ENCODE results near the gene RPTOR. TPM values are rescaled to one million over a fixed set of nuclear protein-coding genes. Genes with fewer than 3 reads are reported as not detected.
"Not testable (repeated sequence)": the region's sequence is repeated elsewhere in the genome, so short reads cannot be mapped to it uniquely, and the experiment has no call there.

Gene RPTOR
- total RNA-seq, 1 experiment from 2014 or later = 58.0 TPM

DNA sequence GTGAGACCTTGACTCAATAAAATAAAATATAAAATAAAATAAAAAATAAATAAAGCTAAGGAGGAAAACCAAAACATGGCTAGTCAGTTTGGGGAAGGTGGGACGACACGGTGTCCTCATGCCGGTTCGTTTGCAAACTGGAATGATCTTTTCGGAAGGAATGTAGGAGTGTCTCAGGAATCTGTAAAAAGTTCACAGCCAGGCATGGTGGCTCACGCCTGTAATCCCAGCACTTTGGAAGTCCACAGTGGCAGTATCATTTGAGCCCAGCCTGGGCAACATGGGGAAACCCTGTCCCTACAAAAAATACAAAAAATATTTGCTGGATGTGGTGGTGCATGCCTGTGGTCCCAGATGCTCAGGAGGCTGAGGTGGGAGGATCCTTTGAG lies 14.7 kb upstream of the RPTOR start:
- H3K27me3 ChIP-seq (ENCODE audit: control insufficient read depth, insufficient read depth, low read length) = no peaks in the 10 kb centered on the region
- no TSS peak for BruUV-seq (replicated peaks)
- no peaks in the 10 kb centered on the region for H3K36me3 ChIP-seq (ENCODE audit: control insufficient read depth, insufficient read depth, low read length)
- ATAC-seq (no peak), DNase-seq (ENCODE audit: low read depth, low spot score) (no peak)
- in situ Hi-C loops (cut with HindIII; ENCODE audit: low pct_unique_long_range_greater_than_20kb, low sequenced_read_pairs) = no loop called here
- H3K4me1 ChIP-seq (ENCODE audit: control insufficient read depth, insufficient read depth, low read length) = no peaks in the 10 kb centered on the region
- intact Hi-C loops (cut with micrococcal nuclease; ENCODE audit: unreplicated experiment) = no loop called here
- ChIA-PET CTCF (no interaction called here), POLR2A (no interaction called here)
- TF ChIP-seq, protein P1, sequence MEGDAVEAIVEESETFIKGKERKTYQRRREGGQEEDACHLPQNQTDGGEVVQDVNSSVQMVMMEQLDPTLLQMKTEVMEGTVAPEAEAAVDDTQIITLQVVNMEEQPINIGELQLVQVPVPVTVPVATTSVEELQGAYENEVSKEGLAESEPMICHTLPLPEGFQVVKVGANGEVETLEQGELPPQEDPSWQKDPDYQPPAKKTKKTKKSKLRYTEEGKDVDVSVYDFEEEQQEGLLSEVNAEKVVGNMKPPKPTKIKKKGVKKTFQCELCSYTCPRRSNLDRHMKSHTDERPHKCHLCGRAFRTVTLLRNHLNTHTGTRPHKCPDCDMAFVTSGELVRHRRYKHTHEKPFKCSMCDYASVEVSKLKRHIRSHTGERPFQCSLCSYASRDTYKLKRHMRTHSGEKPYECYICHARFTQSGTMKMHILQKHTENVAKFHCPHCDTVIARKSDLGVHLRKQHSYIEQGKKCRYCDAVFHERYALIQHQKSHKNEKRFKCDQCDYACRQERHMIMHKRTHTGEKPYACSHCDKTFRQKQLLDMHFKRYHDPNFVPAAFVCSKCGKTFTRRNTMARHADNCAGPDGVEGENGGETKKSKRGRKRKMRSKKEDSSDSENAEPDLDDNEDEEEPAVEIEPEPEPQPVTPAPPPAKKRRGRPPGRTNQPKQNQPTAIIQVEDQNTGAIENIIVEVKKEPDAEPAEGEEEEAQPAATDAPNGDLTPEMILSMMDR (IDR thresholded peaks at IDR 0.05) = no peak
- no peak for TF ChIP-seq SIN3A (IDR thresholded peaks at IDR 0.05; ENCODE audit: borderline replicate concordance, insufficient read depth, low read depth, low read length)
- no peak for TF ChIP-seq TCF7L2 (IDR thresholded peaks at IDR 0.05; ENCODE audit: low read depth, low read length)
- TF ChIP-seq, protein P2, sequence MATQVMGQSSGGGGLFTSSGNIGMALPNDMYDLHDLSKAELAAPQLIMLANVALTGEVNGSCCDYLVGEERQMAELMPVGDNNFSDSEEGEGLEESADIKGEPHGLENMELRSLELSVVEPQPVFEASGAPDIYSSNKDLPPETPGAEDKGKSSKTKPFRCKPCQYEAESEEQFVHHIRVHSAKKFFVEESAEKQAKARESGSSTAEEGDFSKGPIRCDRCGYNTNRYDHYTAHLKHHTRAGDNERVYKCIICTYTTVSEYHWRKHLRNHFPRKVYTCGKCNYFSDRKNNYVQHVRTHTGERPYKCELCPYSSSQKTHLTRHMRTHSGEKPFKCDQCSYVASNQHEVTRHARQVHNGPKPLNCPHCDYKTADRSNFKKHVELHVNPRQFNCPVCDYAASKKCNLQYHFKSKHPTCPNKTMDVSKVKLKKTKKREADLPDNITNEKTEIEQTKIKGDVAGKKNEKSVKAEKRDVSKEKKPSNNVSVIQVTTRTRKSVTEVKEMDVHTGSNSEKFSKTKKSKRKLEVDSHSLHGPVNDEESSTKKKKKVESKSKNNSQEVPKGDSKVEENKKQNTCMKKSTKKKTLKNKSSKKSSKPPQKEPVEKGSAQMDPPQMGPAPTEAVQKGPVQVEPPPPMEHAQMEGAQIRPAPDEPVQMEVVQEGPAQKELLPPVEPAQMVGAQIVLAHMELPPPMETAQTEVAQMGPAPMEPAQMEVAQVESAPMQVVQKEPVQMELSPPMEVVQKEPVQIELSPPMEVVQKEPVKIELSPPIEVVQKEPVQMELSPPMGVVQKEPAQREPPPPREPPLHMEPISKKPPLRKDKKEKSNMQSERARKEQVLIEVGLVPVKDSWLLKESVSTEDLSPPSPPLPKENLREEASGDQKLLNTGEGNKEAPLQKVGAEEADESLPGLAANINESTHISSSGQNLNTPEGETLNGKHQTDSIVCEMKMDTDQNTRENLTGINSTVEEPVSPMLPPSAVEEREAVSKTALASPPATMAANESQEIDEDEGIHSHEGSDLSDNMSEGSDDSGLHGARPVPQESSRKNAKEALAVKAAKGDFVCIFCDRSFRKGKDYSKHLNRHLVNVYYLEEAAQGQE (IDR thresholded peaks at IDR 0.05; ENCODE audit: insufficient read depth in 1 of 2, low read depth in 2 of 2, low read length in 1 of 2) = no peak
- no peak for TF ChIP-seq POLR2AphosphoS5 (IDR thresholded peaks at IDR 0.05; ENCODE audit: low read depth, low read length)
- H3K9me3 ChIP-seq (ENCODE audit: control insufficient read depth, insufficient read depth, low read depth, low read length) = no peaks in the 10 kb centered on the region
- no peak overlapping the region for H3K4me3 ChIP-seq (ENCODE audit: low read depth in 2 of 2, low read length in 2 of 2)
- no peak overlapping the region for H3K27ac ChIP-seq (ENCODE audit: low read length)

DNA sequence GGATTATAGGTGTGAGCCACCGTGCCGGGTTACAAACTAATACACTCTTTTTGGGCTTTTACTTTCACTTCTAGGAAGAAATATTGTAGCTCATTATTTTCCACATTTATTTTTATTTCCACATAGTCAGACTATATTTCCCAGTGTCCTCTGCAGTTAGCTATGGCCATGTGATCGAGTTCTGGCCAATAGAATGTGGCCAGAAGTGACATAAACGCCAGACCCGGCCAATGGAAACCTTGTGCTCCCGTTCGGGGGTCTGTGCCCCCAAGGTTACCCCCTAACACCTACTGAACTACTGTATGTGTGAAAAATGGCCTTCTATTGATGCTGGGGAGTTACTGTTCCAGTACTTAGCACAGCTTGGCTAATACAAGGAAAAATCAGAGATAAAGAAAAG lies 13.2 kb upstream of the RPTOR start:
- BruUV-seq (replicated peaks) = no TSS peak
- in situ Hi-C loops (cut with HindIII; ENCODE audit: low pct_unique_long_range_greater_than_20kb, low sequenced_read_pairs) (no loop called here), intact Hi-C loops (cut with micrococcal nuclease; ENCODE audit: unreplicated experiment) (no loop called here)
- Histone ChIP-seq H3K4me1 (ENCODE audit: control insufficient read depth, insufficient read depth, low read length) (no peaks in the 10 kb centered on the region), H3K36me3 (ENCODE audit: control insufficient read depth, insufficient read depth, low read length) (no peaks in the 10 kb centered on the region), H3K9me3 (ENCODE audit: control insufficient read depth, insufficient read depth, low read depth, low read length) (no peaks in the 10 kb centered on the region), H3K27ac (ENCODE audit: low read length) (no peak overlapping the region), H3K27me3 (ENCODE audit: control insufficient read depth, insufficient read depth, low read length) (no peaks in the 10 kb centered on the region), H3K4me3 (ENCODE audit: low read depth in 2 of 2, low read length in 2 of 2) (no peak overlapping the region)
- ATAC-seq (no peak), DNase-seq (ENCODE audit: low read depth, low spot score) (no peak)
- TF ChIP-seq, protein P2 (IDR thresholded peaks at IDR 0.05; ENCODE audit: insufficient read depth in 1 of 2, low read depth in 2 of 2, low read length in 1 of 2) = no peak
- no peak for TF ChIP-seq POLR2AphosphoS5 (IDR thresholded peaks at IDR 0.05; ENCODE audit: low read depth, low read length)
- no peak for TF ChIP-seq SIN3A (IDR thresholded peaks at IDR 0.05; ENCODE audit: borderline replicate concordance, insufficient read depth, low read depth, low read length)
- TF ChIP-seq, protein P1 (IDR thresholded peaks at IDR 0.05) = no peak
- TF ChIP-seq TCF7L2 (IDR thresholded peaks at IDR 0.05; ENCODE audit: low read depth, low read length) = no peak
- ChIA-PET POLR2A (no interaction called here), CTCF (no interaction called here)

DNA sequence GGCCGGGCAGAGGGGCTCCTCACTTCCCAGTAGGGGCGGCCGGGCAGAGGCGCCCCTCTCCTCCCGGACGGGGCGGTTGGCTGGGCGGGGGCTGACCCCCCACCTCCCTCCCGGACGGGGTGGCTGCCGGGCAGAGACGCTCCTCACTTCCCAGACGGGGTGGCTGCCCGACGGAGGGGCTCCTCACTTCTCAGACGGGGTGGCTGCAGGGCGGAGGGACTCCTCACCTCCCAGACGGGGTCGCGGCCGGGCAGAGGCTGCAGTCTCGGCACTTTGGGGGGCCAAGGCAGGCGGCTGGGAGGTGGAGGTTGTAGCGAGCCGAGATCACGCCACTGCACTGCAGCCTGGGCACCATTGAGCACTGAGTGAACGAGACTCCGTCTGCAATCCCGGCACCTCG lies 7.3 kb upstream of the RPTOR start:
- DNase-seq (ENCODE audit: low read depth, low spot score); H3K4me1 ChIP-seq (ENCODE audit: control insufficient read depth, insufficient read depth, low read length); H3K9me3 ChIP-seq (ENCODE audit: control insufficient read depth, insufficient read depth, low read depth, low read length); intact Hi-C loops (cut with micrococcal nuclease; ENCODE audit: unreplicated experiment); H3K36me3 ChIP-seq (ENCODE audit: control insufficient read depth, insufficient read depth, low read length); H3K27me3 ChIP-seq (ENCODE audit: control insufficient read depth, insufficient read depth, low read length); POLR2A ChIA-PET; BruUV-seq (replicated peaks); CTCF ChIA-PET; in situ Hi-C loops (cut with HindIII; ENCODE audit: low pct_unique_long_range_greater_than_20kb, low sequenced_read_pairs); H3K4me3 ChIP-seq (ENCODE audit: low read depth in 2 of 2, low read length in 2 of 2); ATAC-seq; H3K27ac ChIP-seq (ENCODE audit: low read length): not testable (repeated sequence)
